IMR-90 (cell line): ENCODE results near the gene AMD1. TPM values are rescaled to one million over a fixed set of nuclear protein-coding genes. Genes with fewer than 3 reads are reported as not detected.

Source experiments
- ATAC-seq: fragments of 200-7000 bp; cut with Tn5 transposase; 2 replicates; pipeline ENCODE4 v1.9.1; 2020; ENCODE audit warnings: low read depth, mild to moderate bottlenecking, moderate library complexity
- BruUV-seq: library from RNA; stranded (reverse); fragments of 400-500 nt; replicated peaks from 2 replicates; lab custom pipeline; 2021; lab: Mats Ljungman, UMichigan
- CTCF ChIA-PET: fragments of 300-600 bp; formaldehyde crosslinking; extraction: SDS; loops from one replicate; lab custom pipeline; 2021; ENCODE audit warnings: antibody characterized with exemption; lab: Yijun Ruan, JAX
- POLR2A ChIA-PET: fragments of 300-600 bp; sonication (Branson Sonifier 250); formaldehyde crosslinking; loops from one replicate; lab custom pipeline; 2022; ENCODE audit warnings: antibody characterized with exemption; ENCODE audit not compliant: unreplicated experiment; lab: Charles Lee
- DNase-seq: peaks from one replicate; pipeline ENCODE4 v3.0.0; 2013
- H2AFZ ChIP-seq: replicated peaks from 2 replicates; pipeline ENCODE3; 2013; ENCODE audit warnings: low read length, mild to moderate bottlenecking; ENCODE audit not compliant: poor library complexity
- H2AK5ac ChIP-seq: 2 replicates; pipeline ENCODE4 v1.6.1; 2013; ENCODE audit warnings: low read depth, low read length, inconsistent platforms
- H2AK9ac ChIP-seq: replicated peaks from 2 replicates; pipeline ENCODE3; 2013; ENCODE audit warnings: mild to moderate bottlenecking, low read depth, low read length, moderate library complexity; ENCODE audit not compliant: poor library complexity
- H2BK120ac ChIP-seq: 2 replicates; pipeline ENCODE4 v1.6.1; 2013; ENCODE audit warnings: low read depth, low read length, inconsistent platforms
- H2BK15ac ChIP-seq: 3 replicates; pipeline ENCODE4 v1.6.1; 2013; ENCODE audit warnings: low read depth, low read length, inconsistent platforms
- H2BK20ac ChIP-seq: 2 replicates; pipeline ENCODE4 v1.6.1; 2013; ENCODE audit warnings: low read depth, mild to moderate bottlenecking, inconsistent platforms, low read length, moderate library complexity
- H2BK5ac ChIP-seq: 2 replicates; pipeline ENCODE4 v1.6.1; 2013; ENCODE audit warnings: mild to moderate bottlenecking, low read depth, low read length, inconsistent platforms; ENCODE audit not compliant: poor library complexity, severe bottlenecking
- H3K14ac ChIP-seq: replicated peaks from 2 replicates; pipeline ENCODE4 v1.6.1; 2013; ENCODE audit warnings: low read depth, low read length, inconsistent platforms
- H3K18ac ChIP-seq: 2 replicates; pipeline ENCODE4 v1.6.1; 2013; ENCODE audit warnings: low read depth, low read length, control low read depth
- H3K23ac ChIP-seq: 2 replicates; pipeline ENCODE4 v1.6.1; 2013; ENCODE audit warnings: low read depth, low read length, inconsistent platforms
- H3K27ac ChIP-seq: 2 replicates; pipeline ENCODE4 v1.5.1; 2013; ENCODE audit warnings: mild to moderate bottlenecking, control low read depth, low read length; ENCODE audit not compliant: insufficient read depth
- H3K27me3 ChIP-seq: 2 replicates; pipeline ENCODE4 v1.6.1; 2013; ENCODE audit warnings: low read length; ENCODE audit not compliant: control insufficient read depth, insufficient read depth
- H3K36me3 ChIP-seq: 2 replicates; pipeline ENCODE4 v1.6.1; 2013; ENCODE audit warnings: low read length, mixed read lengths; ENCODE audit not compliant: control insufficient read depth, insufficient read depth
- H3K4ac ChIP-seq: 2 replicates; pipeline ENCODE4 v1.6.1; 2013; ENCODE audit warnings: low read depth, low read length, inconsistent platforms
- H3K4me1 ChIP-seq: 2 replicates; pipeline ENCODE4 v1.6.1; 2013; ENCODE audit warnings: low read length, mixed read lengths; ENCODE audit not compliant: control insufficient read depth, insufficient read depth
- H3K4me2 ChIP-seq: 2 replicates; pipeline ENCODE4 v1.6.1; 2013; ENCODE audit warnings: low read depth, mild to moderate bottlenecking, control low read depth, low read length, moderate library complexity
- H3K4me3 ChIP-seq: 2 replicates; pipeline ENCODE4 v1.5.1; 2013; ENCODE audit warnings: low read depth, mild to moderate bottlenecking, control low read depth, low read length, moderate library complexity; ENCODE audit not compliant: insufficient read depth
- H3K56ac ChIP-seq: 2 replicates; pipeline ENCODE4 v1.6.1; 2013; ENCODE audit warnings: low read length, inconsistent platforms; ENCODE audit not compliant: insufficient read depth; ENCODE audit errors: extremely low read depth
- H3K79me1 ChIP-seq, 2 experiments: 2 replicates each; pipeline ENCODE4 v1.6.1; 2013; ENCODE audit warnings: low read length in 2 of 2, inconsistent platforms in 1 of 2, low read depth in 1 of 2
- H3K9ac ChIP-seq: 2 replicates; pipeline ENCODE4 v1.6.1; 2013; ENCODE audit warnings: low read depth, low read length, control low read depth
- H3K9me1 ChIP-seq: 2 replicates; pipeline ENCODE4 v1.6.1; 2013; ENCODE audit warnings: low read length, inconsistent platforms; ENCODE audit not compliant: insufficient read depth
- H3K9me3 ChIP-seq: 2 replicates; pipeline ENCODE4 v1.6.1; 2013; ENCODE audit warnings: low read length; ENCODE audit not compliant: control insufficient read depth, insufficient read depth
- H4K20me1 ChIP-seq: 2 replicates; pipeline ENCODE4 v1.6.1; 2013; ENCODE audit warnings: low read length, inconsistent platforms; ENCODE audit not compliant: insufficient read depth
- H4K5ac ChIP-seq: 2 replicates; pipeline ENCODE4 v1.6.1; 2013; ENCODE audit warnings: mild to moderate bottlenecking, low read depth, low read length, control low read depth
- H4K8ac ChIP-seq, 2 experiments: 2 replicates each; pipeline ENCODE4 v1.6.1; 2013; ENCODE audit warnings: low read depth in 2 of 2, low read length in 2 of 2, control low read depth in 1 of 2, inconsistent platforms in 1 of 2
- H4K91ac ChIP-seq: 2 replicates; pipeline ENCODE4 v1.6.1; 2013; ENCODE audit warnings: low read depth, low read length, inconsistent platforms; ENCODE audit not compliant: insufficient read depth
- BHLHE40 ChIP-seq: fragments of 150-350 bp; IDR thresholded peaks from 2 replicates; pipeline ENCODE4 v1.6.1; 2016; ENCODE audit warnings: mild to moderate bottlenecking, low read depth, low read length
- CEBPB ChIP-seq: IDR thresholded peaks from 2 replicates; pipeline ENCODE4 v1.6.1; 2012; ENCODE audit warnings: low read depth, low read length, improper control_type of control experiment
- CHD1 ChIP-seq: IDR thresholded peaks from 2 replicates; pipeline ENCODE4 v1.6.1; 2012; ENCODE audit warnings: low read depth, low read length, improper control_type of control experiment
- CTCF ChIP-seq: conservative IDR thresholded peaks from 2 replicates; pipeline ENCODE4 v1.5.1; 2012; ENCODE audit warnings: mild to moderate bottlenecking, low read depth, low read length, improper control_type of control experiment
- FOS ChIP-seq: fragments of 150-350 bp; IDR thresholded peaks from 2 replicates; pipeline ENCODE4 v1.6.1; 2016; ENCODE audit warnings: low read depth, low read length
- MAFK ChIP-seq: IDR thresholded peaks from 2 replicates; pipeline ENCODE4 v1.6.1; 2012; ENCODE audit warnings: low read depth, low read length, improper control_type of control experiment
- NFE2L2 ChIP-seq: fragments of 150-350 bp; IDR thresholded peaks from 2 replicates; pipeline ENCODE4 v1.6.1; 2016; ENCODE audit warnings: low read depth, mild to moderate bottlenecking, low read length
- RAD21 ChIP-seq: IDR thresholded peaks from 2 replicates; pipeline ENCODE4 v1.6.1; 2012; ENCODE audit warnings: low read length, improper control_type of control experiment
- RCOR1 ChIP-seq: IDR thresholded peaks from 2 replicates; pipeline ENCODE4 v1.6.1; 2012; ENCODE audit warnings: mild to moderate bottlenecking, low read length, improper control_type of control experiment; ENCODE audit not compliant: insufficient replicate concordance
- RFX5 ChIP-seq: IDR thresholded peaks from 2 replicates; pipeline ENCODE4 v1.8.0; 2012; ENCODE audit warnings: low read depth, mild to moderate bottlenecking, low read length, moderate library complexity
- SMC3 ChIP-seq: fragments of 150-350 bp; IDR thresholded peaks from 2 replicates; pipeline ENCODE4 v1.6.1; 2016; ENCODE audit warnings: low read depth, mild to moderate bottlenecking, antibody characterized with exemption, low read length, moderate library complexity
- WGBS, 2 experiments: methylation state at CpG; one replicate each; pipeline versions ENCODE4 v1.1.5 to v1.1.7; 2013; ENCODE audit warnings: missing lambda C conversion rate in 2 of 2; ENCODE audit not compliant: insufficient read length in 1 of 2; ENCODE audit errors: extremely low coverage in 2 of 2; 5-methylcytosine and 5-hydroxymethylcytosine counted together
- dilution Hi-C: fragments of 300-500 bp; cut with HindIII; formaldehyde crosslinking; loops from one replicate; pipeline ENCODE4 v1.14.3; 2018; ENCODE audit warnings: low sequenced_read_pairs; ENCODE audit not compliant: unreplicated experiment
- in situ Hi-C: fragments of 300-500 bp; cut with MboI; formaldehyde crosslinking; loops from 3 replicates; pipeline ENCODE4 v1.14.3; 2019; ENCODE audit warnings: low sequenced_read_pairs, inconsistent platforms, mixed read lengths
- intact Hi-C: fragments of 100-400 bp; cut with micrococcal nuclease; formaldehyde crosslinking; loops from 2 replicates; pipeline ENCODE4 v1.10.0; 2022
- polyA plus RNA-seq, 3 experiments: library from polyadenylated mRNA; depleted of rRNA; stranded (reverse); fragments of >200 nt; gene quantifications; 2 replicates each; pipeline ENCODE4 v1.2.3, GENCODE V29; 2012; ENCODE audit warnings: low replicate concordance in 1 of 3
- total RNA-seq: library from RNA; depleted of rRNA; stranded (reverse); fragments of >200 nt; gene quantifications from 2 replicates; pipeline ENCODE4 v1.2.3, GENCODE V29; 2012
- TF ChIP-seq, protein P1 (sequence below): fragments of 150-350 bp; IDR thresholded peaks from 2 replicates; pipeline ENCODE4 v1.6.1; 2016; ENCODE audit warnings: low read depth, mild to moderate bottlenecking, low read length, moderate library complexity, borderline replicate concordance
- TF ChIP-seq, protein P2 (sequence below): fragments of 150-350 bp; IDR thresholded peaks from 2 replicates; pipeline ENCODE4 v1.6.1; 2017; ENCODE audit warnings: mild to moderate bottlenecking, antibody characterized with exemption, low read length, low read depth

The AMD1 gene
- total and polyA plus RNA-seq, 2 of the 4 experiments (the other 2 are of a cell fraction): 32.2 to 65.8 TPM

DNA sequence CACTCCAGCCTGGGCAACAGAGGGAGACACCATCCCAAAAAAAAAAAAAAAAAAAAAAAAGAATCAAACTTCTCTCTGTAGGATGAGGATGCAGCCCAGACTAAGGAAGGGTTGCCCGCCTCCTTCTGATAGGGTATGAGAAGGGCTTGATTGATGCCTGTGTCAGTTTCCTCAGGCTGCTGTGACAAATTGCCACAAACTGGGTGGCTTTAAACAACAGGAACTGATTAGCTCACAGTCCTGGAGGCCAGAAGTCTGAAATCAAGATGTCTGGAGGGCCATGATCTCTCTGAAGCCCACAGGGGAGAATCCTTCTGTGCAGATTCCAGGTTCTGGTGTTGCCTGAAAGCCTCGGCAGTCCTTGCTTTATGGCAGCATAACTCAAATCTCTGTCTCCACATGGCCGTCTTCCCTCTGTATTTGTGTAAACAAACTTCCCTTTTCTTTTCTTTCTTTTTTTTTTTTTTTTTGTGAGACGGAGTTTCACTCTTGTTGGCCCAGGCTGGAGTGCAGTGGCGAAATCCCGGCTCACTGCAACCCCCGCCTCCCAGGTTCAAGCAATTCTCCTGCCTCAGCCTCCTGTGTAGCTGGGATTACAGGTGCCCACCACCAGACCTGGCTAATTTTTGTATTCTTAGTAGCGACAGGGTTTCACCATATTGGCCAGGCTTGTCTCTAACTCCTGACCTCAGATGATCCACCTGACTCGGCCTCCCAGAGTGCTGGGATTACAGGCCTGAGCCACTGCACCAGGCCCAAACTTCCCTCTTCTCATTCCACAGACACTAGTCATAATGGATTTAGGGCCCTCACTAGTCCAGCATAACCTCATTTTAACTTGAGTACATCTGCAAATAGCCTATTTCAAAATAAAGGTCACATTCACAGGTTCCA is 48.1 kb upstream of the AMD1 start:
- H2BK15ac ChIP-seq: no peak overlapping the region
- dilution Hi-C loops: no loop called here
- 0 out of 2 replicates have a peak overlapping the region, but pooled peaks have one; percentile 23 for H2BK120ac ChIP-seq
- H3K27ac ChIP-seq: no peak overlapping the region
- no peak overlapping the region for H2BK5ac ChIP-seq
- no peak overlapping the region for H3K56ac ChIP-seq
- H2AFZ ChIP-seq: peak overlapping the region; percentile 85
- no peaks in the 10 kb centered on the region for H3K36me3 ChIP-seq
- H4K5ac ChIP-seq: no peak overlapping the region
- 0 out of 2 replicates have a peak overlapping the region, but pooled peaks have one; percentile 41 for H4K91ac ChIP-seq
- H3K9me1 ChIP-seq: 0 out of 2 replicates have a peak, but pooled peaks cover 3% of the 10 kb centered on the region
- no peak overlapping the region for H2AK5ac ChIP-seq
- peaks cover 4% of the 10 kb centered on the region for H3K4me1 ChIP-seq
- H3K9ac ChIP-seq: no peak overlapping the region
- ATAC-seq (no peak; the same call in 1 of the 2 replicates), DNase-seq (peak; percentile 22)
- BruUV-seq: no TSS peak
- H3K79me1 ChIP-seq: no peaks in the 10 kb centered on the region
- H3K23ac ChIP-seq: peak overlapping the region; percentile 66; the same call in 1 of the 2 replicates
- 0 out of 2 replicates have a peak overlapping the region, but pooled peaks have one; percentile 14 for H2BK20ac ChIP-seq
- H3K9me3 ChIP-seq: no peaks in the 10 kb centered on the region
- no peaks in the 10 kb centered on the region for H3K27me3 ChIP-seq
- in situ Hi-C loops: no loop called here
- intact Hi-C loops: no loop called here
- ChIA-PET POLR2A (interaction anchor here (0.7 kb wide), 1 partner anchor 48 kb away, joined by 4 read pairs; no protein-coding TSS in a partner anchor), CTCF (interaction anchor here (1.0 kb wide), 1 partner anchor 16 kb away, joined by 11 read pairs; no protein-coding TSS in a partner anchor)
- peak overlapping the region in 1 of 2 experiments; percentile 67; a peak in 1 of 4 replicates for H4K8ac ChIP-seq
- no peak overlapping the region for H3K4me3 ChIP-seq
- no peaks in the 10 kb centered on the region for H4K20me1 ChIP-seq
- H3K14ac ChIP-seq: peak overlapping the region; percentile 71
- H3K18ac ChIP-seq: 0 out of 2 replicates have a peak overlapping the region, but pooled peaks have one; percentile 7
- no CpG with 5 or more reads among the region's 9 CpGs for WGBS, 2 experiments
- H2AK9ac ChIP-seq: peak overlapping the region; percentile 50
- no peak overlapping the region; the same call in 1 of the 2 replicates for H3K4ac ChIP-seq
- H3K4me2 ChIP-seq: no peak overlapping the region
- TF ChIP-seq, protein P1, sequence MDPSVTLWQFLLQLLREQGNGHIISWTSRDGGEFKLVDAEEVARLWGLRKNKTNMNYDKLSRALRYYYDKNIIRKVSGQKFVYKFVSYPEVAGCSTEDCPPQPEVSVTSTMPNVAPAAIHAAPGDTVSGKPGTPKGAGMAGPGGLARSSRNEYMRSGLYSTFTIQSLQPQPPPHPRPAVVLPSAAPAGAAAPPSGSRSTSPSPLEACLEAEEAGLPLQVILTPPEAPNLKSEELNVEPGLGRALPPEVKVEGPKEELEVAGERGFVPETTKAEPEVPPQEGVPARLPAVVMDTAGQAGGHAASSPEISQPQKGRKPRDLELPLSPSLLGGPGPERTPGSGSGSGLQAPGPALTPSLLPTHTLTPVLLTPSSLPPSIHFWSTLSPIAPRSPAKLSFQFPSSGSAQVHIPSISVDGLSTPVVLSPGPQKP: no peak
- TF ChIP-seq FOS (no peak), MAFK (no peak), CTCF (no peak), NFE2L2 (no peak), CHD1 (no peak), RCOR1 (no peak), RFX5 (no peak), BHLHE40 (no peak), SMC3 (no peak), RAD21 (no peak), CEBPB (no peak)
- TF ChIP-seq, protein P2, sequence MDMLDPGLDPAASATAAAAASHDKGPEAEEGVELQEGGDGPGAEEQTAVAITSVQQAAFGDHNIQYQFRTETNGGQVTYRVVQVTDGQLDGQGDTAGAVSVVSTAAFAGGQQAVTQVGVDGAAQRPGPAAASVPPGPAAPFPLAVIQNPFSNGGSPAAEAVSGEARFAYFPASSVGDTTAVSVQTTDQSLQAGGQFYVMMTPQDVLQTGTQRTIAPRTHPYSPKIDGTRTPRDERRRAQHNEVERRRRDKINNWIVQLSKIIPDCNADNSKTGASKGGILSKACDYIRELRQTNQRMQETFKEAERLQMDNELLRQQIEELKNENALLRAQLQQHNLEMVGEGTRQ: no peak
